HL-60/S4 treated with phorbol 12-myristate 13-acetate at 8.2 ng/mL for 4 days and 3 days (cell line): ENCODE data around the gene FKBP11.
"Not testable (repeated sequence)": the region's sequence is repeated elsewhere in the genome, so short reads cannot be mapped to it uniquely, and the experiment has no call there.

ENCODE experiments used
- in situ Hi-C: fragments of 300-500 bp; cut with MboI; formaldehyde crosslinking; loops from 2 replicates; pipeline ENCODE4 v1.15.0; 2022; ENCODE audit warnings: low sequenced_read_pairs

FKBP11 gene

GRCh38 chr12:48917857-48918537 is 7.3 kb downstream of the FKBP11 start:
- in situ Hi-C loops: no loop called here

GRCh38 chr12:48910196-48910595 is 15.1 kb downstream of the FKBP11 start:
- in situ Hi-C loops: no loop called here

GRCh38 chr12:48909698-48910097 is 15.6 kb downstream of the FKBP11 start:
- in situ Hi-C loops: not testable (repeated sequence)

DNA sequence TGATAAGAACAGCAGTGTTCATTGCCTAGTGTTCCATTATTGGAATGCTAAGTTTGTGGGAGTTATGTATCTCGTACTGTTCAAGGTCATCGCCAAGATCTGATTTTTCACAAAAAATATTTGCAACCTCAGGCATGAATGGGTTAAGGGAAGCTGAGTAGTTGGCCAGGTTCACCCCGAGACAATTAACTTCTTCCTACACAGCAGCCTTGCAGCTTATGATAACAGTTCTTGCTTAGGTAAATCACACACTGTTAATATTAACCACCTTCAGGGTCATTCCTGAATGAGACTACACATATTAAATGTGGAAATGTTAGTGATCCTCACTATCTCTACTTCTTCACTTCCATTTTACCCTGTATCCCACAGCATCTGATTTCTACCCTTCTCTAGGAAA is 18.0 kb downstream of the FKBP11 start:
- in situ Hi-C loops: no loop called here

- in situ Hi-C loops: no loop called here
Observed at GRCh38 chr12:48903982-48904411, 21.3 kb downstream of the FKBP11 start.

DNA sequence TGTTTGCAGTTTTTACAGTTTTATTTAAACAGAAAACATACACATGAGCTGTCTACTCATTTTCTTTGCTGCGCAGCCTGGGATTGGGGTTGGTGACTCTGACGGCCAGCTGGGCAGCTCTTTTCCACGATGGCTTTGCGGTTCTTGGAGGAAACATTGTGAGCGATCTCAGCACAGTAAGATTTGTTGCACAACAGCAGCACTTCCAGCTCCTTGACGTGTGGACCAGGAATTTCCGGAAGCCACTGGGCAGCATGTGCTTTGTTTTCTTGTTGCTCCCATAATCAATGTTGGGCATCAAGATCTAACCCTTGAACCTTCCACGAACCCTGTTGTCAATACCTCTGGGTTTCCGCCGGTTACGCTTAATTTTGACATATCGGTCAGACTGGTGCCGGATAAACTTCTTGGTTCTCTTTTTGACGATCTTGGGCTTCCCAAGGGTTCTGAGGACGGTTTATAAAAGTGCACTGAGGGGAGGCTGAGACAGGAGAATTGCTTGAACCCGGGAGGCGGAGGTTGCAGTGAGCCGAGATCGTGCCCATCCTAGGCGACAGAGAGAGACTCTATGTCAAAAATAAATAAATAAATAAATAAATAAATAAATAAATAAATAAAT is 21.8 kb downstream of the FKBP11 start:
- in situ Hi-C loops: no loop called here

DNA sequence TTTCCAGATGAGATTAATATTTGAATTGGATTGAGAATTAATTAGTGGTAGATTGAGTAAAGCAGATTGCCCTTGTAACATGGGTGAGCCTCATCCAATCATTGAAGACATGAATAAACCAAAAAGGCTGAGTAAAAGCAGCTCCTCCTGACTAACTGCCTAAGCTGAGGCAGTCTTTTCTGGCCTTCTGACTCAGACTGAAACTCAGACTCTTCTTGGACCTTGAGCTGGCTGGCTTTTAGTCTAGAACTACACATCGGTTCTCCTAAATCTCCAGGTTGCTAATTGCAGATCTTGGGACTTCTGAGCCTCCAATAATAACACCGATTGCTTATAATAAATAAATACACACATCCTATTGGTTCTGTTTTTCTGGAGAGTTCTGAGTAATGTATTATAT is 24.0 kb downstream of the FKBP11 start:
- in situ Hi-C loops: no loop called here

DNA sequence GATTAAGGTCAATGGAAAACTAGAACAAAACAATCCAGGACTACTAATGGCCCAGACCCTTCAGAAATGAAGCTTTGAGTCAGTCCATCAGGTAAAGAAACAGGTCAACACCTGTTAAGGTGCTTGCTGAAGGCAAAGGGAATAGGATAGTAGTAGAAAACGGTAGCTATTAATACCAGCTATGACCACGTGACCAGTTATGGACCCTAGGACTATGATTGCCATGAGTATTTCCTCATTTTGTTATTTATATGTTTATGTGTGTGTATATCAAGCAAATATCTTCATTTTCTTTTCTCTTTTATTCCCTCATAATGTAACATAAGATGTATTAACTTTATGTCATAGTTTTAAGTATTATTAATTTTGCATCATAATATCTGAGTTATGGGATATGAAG is 25.6 kb downstream of the FKBP11 start:
- in situ Hi-C loops: no loop called here

GRCh38 chr12:48894271-48894670 is 31.0 kb downstream of the FKBP11 start:
- in situ Hi-C loops: no loop called here

DNA sequence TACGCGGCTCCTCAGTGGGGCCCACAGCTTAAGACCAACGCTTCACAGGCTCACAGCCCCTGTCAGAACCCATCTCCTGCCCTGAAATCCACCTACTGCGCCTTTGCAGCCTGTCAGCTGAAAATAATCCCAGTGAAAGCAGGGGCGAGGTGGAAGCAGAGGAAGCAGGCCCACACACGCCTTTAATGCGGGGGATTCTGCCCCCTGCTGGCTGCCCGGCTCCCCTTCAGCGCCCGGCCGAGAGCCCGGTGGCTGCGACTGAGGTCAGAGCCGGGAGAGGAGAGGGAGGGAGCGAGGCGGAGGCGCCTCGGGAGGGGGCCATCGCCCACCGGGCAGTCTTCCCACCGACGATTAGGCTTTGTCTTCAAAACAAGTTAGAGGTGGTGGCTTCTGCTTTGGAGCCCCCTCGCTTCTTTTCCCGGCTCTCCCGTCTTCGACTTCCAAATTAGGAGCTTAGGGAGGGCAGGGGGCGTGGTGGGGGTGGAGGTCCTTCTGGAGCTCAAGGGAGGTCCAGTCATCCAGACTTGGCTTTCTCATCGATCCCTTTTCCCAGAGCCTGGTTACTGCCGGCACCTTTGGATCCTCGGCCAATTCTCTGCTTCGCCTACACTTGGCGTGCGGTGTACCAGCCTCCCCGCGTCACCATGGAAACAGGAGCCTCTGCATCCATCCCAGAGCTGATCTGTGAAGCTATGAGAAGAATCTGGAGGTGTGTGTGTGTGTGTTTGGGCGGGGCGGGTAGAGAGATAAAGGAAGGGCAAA is 34.5 kb downstream of the FKBP11 start:
- in situ Hi-C loops: no loop called here

- in situ Hi-C loops: no loop called here
Observed at GRCh38 chr12:48889679-48890078, 35.6 kb downstream of the FKBP11 start.

GRCh38 chr12:48883305-48884161 is 41.8 kb downstream of the FKBP11 start:
- in situ Hi-C loops: no loop called here

DNA sequence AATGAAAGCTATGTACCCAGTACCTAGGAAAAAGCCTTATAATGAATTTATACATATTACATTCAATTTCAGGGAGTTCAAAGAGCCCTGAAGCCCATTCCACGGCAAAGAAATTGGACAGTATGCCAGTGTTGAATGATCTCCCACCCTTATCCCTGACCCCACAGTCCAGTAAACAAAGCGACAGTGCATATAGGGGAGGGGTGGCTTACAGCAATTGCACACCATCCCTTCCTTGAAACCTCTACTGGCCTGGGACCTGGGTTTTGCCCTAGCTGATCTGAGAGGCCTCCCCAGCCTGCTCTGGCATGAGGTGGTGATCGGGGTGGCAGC is 42.4 kb downstream of the FKBP11 start:
- in situ Hi-C loops: no loop called here

GRCh38 chr12:48882315-48882687 is 43.0 kb downstream of the FKBP11 start:
- in situ Hi-C loops: no loop called here

- in situ Hi-C loops: no loop called here
Observed at GRCh38 chr12:48881686-48882314, 43.5 kb downstream of the FKBP11 start.

- in situ Hi-C loops: no loop called here
Observed at GRCh38 chr12:48880647-48881046, 44.6 kb downstream of the FKBP11 start.

DNA sequence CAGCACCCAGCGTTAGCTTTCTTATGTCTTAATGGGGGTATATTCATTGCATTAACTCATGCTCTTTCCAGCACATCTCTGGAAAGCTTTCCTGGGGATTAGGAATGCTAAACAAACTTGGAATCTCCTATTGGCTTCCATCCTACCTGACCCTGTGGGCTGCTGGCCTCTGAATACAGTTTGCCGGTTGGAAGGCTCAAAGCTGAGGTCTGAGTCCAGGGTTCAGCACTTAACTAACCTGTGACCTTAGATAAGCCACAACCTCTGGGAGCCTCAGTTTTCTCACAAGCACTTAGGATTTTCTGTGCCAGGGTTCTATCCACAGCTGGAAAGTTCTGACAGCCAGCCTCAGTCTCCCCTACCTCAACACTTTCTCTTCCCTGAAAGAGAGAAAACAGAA is 46.7 kb downstream of the FKBP11 start:
- in situ Hi-C loops: no loop called here

- in situ Hi-C loops: no loop called here
Observed at GRCh38 chr12:48875944-48876515, 49.3 kb downstream of the FKBP11 start.

DNA sequence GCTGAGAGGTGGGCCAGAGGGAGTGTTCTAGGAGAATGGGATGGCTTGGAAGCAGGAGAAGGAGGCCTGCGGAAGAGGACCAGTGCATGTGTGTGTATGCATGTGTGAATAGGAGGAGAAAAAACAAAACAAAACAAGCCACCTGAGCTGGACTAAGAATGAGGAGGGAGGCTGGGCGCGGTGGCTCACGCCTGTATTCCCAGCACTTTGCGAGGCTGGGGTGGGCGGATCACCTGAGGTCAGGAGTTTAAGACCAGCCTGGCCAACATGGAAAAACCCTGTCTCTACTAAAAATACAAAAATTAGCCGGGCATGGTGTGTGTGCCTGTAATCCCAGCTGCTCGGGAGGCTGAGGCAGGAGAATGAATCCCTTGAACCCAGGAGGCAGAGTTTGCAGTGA is 51.8 kb downstream of the FKBP11 start:
- in situ Hi-C loops: not testable (repeated sequence)

DNA sequence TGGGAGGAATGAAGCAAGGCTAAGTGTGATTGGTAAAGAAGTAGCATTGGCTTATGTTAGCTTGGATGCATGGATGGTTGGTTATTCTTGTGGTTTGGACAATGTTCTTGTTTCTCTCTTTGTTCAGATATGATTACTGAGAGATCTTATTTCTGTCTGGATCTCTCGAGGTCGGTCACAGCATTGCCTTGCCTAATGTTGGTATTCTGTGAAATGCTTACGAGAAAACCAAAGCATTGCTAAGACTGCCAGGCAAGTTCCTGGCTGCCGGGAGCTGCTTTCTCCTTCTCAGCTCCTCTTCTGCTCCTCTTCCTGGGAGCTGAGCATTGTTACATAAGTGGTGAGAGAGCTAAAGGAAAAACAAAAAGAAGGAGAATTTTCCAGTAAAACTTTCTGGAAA is 52.2 kb downstream of the FKBP11 start:
- in situ Hi-C loops: no loop called here
